Vagina (tissue), 2 donors: ENCODE measurements around the gene CACNG7.

Source experiments
- POLR2A ChIP-seq, 2 donors: fragments of 450-650 bp; IDR thresholded peaks; one replicate each; pipeline ENCODE4 v1.6.1; 2017; ENCODE audit warnings: antibody characterized with exemption in 2 of 2, mild to moderate bottlenecking in 2 of 2, moderate library complexity in 2 of 2
- TF ChIP-seq, protein P1 (sequence below), 3 experiments: fragments of 450-650 bp in 2 of 3; fragments of 200-600 bp in 1 of 3; sonication (generic) in 1 of 3; IDR thresholded peaks; one replicate each; pipeline ENCODE4 v1.5.1; 2017 to 2019; ENCODE audit warnings: antibody characterized with exemption in 3 of 3, mild to moderate bottlenecking in 2 of 3, moderate library complexity in 2 of 3

DNA sequence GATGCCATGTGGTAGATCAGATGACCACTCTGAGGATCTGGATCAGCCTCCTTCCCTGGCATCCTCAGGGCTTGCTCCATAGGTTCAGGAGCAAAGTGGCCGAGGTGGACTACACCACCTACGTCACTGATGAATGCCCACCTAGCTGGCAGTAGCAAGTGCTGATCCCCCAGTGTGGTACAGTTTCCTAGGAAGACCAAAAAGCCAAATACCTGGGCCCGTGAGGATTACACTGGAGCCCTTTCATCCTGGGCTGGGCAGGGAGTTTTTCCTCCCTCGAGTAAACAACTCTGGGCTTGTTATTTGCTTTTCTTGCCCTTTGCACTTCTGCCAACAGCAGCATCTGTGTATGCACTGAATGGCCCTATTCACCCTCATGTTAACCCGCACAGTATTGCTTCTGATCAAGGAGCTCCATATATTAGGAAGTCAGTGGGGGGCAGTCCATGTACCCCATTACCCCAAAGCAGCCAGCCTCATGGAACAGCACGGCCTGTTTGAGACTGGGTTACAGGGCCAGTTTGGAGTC, 44.7 kb upstream of the CACNG7 start:
- TF ChIP-seq POLR2A (IDR thresholded peaks at IDR 0.05): no peak
- TF ChIP-seq, protein P1, sequence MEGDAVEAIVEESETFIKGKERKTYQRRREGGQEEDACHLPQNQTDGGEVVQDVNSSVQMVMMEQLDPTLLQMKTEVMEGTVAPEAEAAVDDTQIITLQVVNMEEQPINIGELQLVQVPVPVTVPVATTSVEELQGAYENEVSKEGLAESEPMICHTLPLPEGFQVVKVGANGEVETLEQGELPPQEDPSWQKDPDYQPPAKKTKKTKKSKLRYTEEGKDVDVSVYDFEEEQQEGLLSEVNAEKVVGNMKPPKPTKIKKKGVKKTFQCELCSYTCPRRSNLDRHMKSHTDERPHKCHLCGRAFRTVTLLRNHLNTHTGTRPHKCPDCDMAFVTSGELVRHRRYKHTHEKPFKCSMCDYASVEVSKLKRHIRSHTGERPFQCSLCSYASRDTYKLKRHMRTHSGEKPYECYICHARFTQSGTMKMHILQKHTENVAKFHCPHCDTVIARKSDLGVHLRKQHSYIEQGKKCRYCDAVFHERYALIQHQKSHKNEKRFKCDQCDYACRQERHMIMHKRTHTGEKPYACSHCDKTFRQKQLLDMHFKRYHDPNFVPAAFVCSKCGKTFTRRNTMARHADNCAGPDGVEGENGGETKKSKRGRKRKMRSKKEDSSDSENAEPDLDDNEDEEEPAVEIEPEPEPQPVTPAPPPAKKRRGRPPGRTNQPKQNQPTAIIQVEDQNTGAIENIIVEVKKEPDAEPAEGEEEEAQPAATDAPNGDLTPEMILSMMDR (IDR thresholded peaks at IDR 0.05): no peak
